Kidney epithelial cell (primary cell): ENCODE results near the gene ALX4. TPM values are rescaled to one million over a fixed set of nuclear protein-coding genes. Genes with fewer than 3 reads are reported as not detected.

ENCODE experiments used
- DNase-seq: peaks from one replicate; pipeline ENCODE4 v3.0.0-alpha.2; 2010; ENCODE audit warnings: low read depth
- H3K27me3 ChIP-seq: 2 replicates; pipeline ENCODE4 v1.6.0; 2011; ENCODE audit warnings: low read length; ENCODE audit not compliant: control insufficient read depth, insufficient read depth
- H3K36me3 ChIP-seq: 2 replicates; pipeline ENCODE4 v1.5.1; 2011; ENCODE audit warnings: low read length; ENCODE audit not compliant: control insufficient read depth, insufficient read depth
- H3K4me3 ChIP-seq: 2 replicates; pipeline ENCODE4 v1.5.1; 2011; ENCODE audit warnings: low read depth, mild to moderate bottlenecking, control low read depth, low read length
- total RNA-seq: library from RNA; depleted of rRNA; stranded (reverse); fragments of >200 nt; gene quantifications from 2 replicates; pipeline ENCODE4 v1.2.3, GENCODE V29; 2015
- TF ChIP-seq, protein P1 (sequence below): IDR thresholded peaks from 2 replicates; pipeline ENCODE4 v1.5.1; 2011; ENCODE audit warnings: mild to moderate bottlenecking, moderate library complexity, low read length, control low read depth, inconsistent platforms; ENCODE audit not compliant: insufficient read depth, poor library complexity, severe bottlenecking

Gene ALX4
- total RNA-seq, 1 donor from 2014 or later, result not detected

DNA sequence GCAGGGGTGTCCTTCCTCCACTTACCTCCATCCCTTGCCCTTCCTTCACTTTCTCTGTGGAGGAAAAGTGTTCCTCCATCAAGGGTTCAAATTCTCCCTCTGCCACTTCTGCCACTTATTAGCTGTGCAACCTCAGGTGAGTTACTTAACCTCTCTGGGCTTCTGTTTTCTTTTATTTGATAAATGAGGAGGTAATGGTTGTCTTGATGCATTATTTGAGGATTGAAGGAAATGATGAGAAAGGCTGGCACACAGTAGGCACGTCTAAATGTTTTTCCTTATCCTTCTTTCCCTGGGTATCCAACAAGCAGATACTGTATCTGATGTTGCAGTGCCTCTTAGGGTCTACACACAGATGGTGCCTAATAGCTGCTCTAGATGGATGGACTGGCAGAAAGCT is 14.3 kb upstream of the ALX4 start:
- DNase-seq, result no peak
- peaks cover 89% of the 10 kb centered on the region for H3K27me3 ChIP-seq
- H3K36me3 ChIP-seq, result no peaks in the 10 kb centered on the region
- no peak overlapping the region for H3K4me3 ChIP-seq
- TF ChIP-seq, protein P1, sequence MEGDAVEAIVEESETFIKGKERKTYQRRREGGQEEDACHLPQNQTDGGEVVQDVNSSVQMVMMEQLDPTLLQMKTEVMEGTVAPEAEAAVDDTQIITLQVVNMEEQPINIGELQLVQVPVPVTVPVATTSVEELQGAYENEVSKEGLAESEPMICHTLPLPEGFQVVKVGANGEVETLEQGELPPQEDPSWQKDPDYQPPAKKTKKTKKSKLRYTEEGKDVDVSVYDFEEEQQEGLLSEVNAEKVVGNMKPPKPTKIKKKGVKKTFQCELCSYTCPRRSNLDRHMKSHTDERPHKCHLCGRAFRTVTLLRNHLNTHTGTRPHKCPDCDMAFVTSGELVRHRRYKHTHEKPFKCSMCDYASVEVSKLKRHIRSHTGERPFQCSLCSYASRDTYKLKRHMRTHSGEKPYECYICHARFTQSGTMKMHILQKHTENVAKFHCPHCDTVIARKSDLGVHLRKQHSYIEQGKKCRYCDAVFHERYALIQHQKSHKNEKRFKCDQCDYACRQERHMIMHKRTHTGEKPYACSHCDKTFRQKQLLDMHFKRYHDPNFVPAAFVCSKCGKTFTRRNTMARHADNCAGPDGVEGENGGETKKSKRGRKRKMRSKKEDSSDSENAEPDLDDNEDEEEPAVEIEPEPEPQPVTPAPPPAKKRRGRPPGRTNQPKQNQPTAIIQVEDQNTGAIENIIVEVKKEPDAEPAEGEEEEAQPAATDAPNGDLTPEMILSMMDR, result no peak

DNA sequence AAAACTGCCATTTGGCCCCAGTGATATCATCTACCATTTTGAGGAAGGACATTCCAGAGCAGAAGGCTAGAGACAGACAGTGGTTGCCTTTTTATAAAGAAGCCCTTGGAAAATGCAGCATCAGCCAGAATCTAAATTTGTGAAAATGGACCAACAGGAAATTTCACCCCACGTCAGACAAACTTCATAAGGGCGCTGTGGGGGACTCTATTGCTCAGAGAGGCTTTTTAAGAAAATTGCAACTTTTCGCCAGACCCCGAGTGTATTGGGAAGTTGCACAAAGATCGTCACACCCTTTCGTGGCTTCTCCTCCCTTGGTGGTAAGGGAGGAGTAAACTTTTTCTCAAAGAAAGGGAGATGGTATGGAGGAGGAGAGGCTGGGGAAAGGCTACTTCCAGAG is 12.3 kb upstream of the ALX4 start:
- DNase-seq, result no peak
- Histone ChIP-seq H3K27me3 (peaks cover 91% of the 10 kb centered on the region), H3K4me3 (no peak overlapping the region), H3K36me3 (no peaks in the 10 kb centered on the region)
- TF ChIP-seq, protein P1, result no peak

DNA sequence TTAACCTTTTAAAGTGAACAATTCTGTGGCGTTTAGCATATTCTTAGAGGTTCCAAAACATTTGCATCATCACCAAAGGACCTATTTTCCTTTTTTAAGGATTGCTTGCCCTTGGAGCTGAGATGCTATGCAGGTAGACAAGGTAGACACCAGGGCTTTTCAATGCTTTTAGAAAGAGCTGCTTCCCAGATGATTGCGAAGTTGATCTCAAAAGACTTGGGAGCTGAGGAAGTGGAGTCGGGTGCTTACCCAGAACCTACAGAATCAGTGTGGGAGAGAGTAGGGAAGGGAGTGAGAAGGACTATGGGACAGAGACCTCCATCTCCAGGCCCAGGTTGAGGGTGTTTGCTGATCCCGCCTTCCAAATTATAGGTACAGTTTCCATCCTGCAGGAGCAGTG is 11.1 kb upstream of the ALX4 start:
- TF ChIP-seq, protein P1, result no peak
- Histone ChIP-seq H3K4me3 (no peak overlapping the region), H3K27me3 (peaks cover 94% of the 10 kb centered on the region), H3K36me3 (no peaks in the 10 kb centered on the region)
- DNase-seq, result no peak

DNA sequence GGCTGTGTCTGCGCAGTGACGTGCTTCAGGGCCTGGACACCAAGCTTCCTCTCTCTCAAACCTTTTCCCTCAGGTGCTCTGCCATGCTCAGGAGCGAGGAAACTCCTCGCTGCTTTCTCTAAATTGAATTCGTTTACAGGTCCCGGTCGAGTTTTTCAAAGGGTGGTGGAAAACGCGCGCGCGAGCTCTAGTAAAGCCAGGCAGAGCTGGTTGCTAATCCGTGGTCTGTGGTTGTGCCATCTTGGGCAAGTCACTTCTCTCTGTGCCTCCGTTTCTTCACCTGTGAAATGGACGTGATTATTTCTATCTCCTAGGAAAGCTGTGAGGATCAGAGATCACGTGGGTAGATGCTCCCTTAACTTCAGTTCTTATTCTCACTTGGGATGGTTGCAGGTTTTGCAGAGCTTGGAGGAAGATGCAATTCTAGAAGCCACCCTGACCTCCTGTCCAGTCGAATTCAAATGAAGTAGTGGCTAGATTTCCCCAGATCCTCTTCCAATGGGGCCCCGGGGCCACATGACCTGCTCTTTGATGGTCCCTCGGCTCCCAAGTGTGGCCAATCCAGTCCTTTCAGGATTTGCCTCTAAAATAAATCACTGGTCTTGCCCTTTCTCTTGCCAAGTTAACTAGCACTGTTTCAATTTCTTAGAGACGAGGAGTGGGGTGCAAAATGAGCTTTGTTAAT is 10.5 kb upstream of the ALX4 start:
- DNase-seq, result no peak
- H3K4me3 ChIP-seq, result no peak overlapping the region
- peaks cover 95% of the 10 kb centered on the region for H3K27me3 ChIP-seq
- TF ChIP-seq, protein P1, result no peak
- no peaks in the 10 kb centered on the region for H3K36me3 ChIP-seq

DNA sequence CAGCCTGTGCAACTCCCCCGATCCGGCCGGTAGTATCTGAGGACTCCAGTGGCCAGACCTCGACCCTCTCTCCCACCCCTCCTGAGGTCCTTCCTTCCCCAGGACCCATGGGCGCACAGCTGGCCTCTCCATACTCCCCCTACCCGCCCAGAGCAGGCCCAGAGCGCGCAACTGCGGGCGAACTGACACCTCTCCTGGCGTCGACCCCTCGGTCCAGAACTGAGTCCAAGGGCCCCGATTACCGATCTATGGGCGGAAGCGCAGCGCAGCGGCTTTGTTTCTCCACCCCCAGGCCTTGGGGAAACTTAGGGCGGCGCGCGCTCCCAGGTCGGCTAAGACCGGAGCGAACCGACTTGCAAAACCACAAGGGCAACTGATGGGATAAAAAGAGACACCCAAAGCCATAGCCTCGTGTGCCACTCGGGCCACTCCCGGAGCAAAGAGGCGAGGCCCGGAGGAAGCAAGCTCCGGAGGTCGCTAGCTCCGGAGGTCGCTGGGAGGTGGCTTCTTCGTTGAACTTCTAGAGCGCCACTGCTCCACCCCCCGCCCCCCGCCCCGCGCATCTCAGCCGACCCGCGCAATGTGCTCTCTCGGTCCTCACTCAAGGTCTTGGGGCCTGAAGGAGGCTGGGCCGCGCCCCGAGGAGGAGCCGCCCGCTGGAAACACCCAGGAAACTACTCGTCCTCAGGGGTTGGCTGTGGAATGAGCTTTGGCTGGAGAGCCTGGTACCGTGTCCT is 9.8 kb upstream of the ALX4 start:
- Histone ChIP-seq H3K4me3 (no peak overlapping the region), H3K27me3 (peaks cover 95% of the 10 kb centered on the region), H3K36me3 (no peaks in the 10 kb centered on the region)
- DNase-seq, result no peak
- TF ChIP-seq, protein P1, result no peak

DNA sequence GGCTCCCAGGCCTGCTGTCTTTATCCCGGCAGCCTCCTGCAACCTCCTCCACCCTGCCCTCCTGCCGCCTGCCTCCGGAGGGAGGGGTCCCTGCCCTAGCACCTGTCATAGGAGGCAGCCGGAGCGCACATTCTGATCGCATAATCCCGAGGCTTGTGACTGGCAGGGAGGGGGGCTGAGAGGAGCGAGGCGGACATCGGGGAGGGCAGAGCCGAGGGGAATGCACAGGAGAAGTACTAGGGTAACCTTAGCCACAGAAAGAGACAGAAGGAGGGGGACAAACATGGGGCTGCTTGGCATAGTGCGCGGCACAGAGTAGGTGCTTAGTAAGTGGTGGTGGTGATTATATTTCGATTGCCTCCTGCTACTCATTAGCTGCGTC is 9.2 kb upstream of the ALX4 start:
- H3K27me3 ChIP-seq, result peaks cover 95% of the 10 kb centered on the region

More for the DNA sequence above, 9.2 kb upstream of the ALX4 start:
- TF ChIP-seq, protein P1, result no peak
- no peak for DNase-seq
- H3K36me3 ChIP-seq, result no peaks in the 10 kb centered on the region
- no peak overlapping the region for H3K4me3 ChIP-seq
